ENCODE results near the gene ACSF3.

ACSF3 gene

GRCh38 chr16:89095491-89095951 is 1.9 kb downstream of the ACSF3 start:
- DNase-seq = no peak

- no peak for DNase-seq
Measured at GRCh38 chr16:89096042-89096717, 2.5 kb downstream of the ACSF3 start.

- no peak for DNase-seq
Measured at GRCh38 chr16:89096768-89097391, 3.2 kb downstream of the ACSF3 start.

- DNase-seq = no peak
Measured at GRCh38 chr16:89097392-89097772, 3.7 kb downstream of the ACSF3 start.

GRCh38 chr16:89098767-89099430 is 5.2 kb downstream of the ACSF3 start:
- DNase-seq = no peak

- DNase-seq = no peak
Measured at GRCh38 chr16:89099905-89100304, 6.3 kb downstream of the ACSF3 start.

GRCh38 chr16:89100601-89101302 is 7.1 kb downstream of the ACSF3 start:
- no peak for DNase-seq

- DNase-seq = no peak
Measured at GRCh38 chr16:89101303-89102040, 7.8 kb downstream of the ACSF3 start.

- no peak for DNase-seq
Measured at GRCh38 chr16:89102041-89102471, 8.4 kb downstream of the ACSF3 start.

GRCh38 chr16:89102481-89103073 is 8.9 kb downstream of the ACSF3 start:
- DNase-seq = no peak

- no peak for DNase-seq
Measured at GRCh38 chr16:89103156-89103555, 9.5 kb downstream of the ACSF3 start.

- DNase-seq = no peak
Measured at GRCh38 chr16:89103781-89104180, 10.1 kb downstream of the ACSF3 start.

GRCh38 chr16:89104303-89104702 is 10.7 kb downstream of the ACSF3 start:
- DNase-seq = no peak

GRCh38 chr16:89104930-89105571 is 11.4 kb downstream of the ACSF3 start:
- DNase-seq = no peak

GRCh38 chr16:89105599-89106151 is 12.0 kb downstream of the ACSF3 start:
- no peak for DNase-seq

- peak in 1 of 14 donors; percentile 71 for DNase-seq
Measured at GRCh38 chr16:89106533-89107202, 13.0 kb downstream of the ACSF3 start.

- no peak for DNase-seq
Measured at GRCh38 chr16:89107203-89107582, 13.5 kb downstream of the ACSF3 start.

GRCh38 chr16:89108416-89108815 is 14.8 kb downstream of the ACSF3 start:
- DNase-seq = no peak

- no peak for DNase-seq
Measured at GRCh38 chr16:89110641-89111040, 17.0 kb downstream of the ACSF3 start.

GRCh38 chr16:89111263-89111662 is 17.6 kb downstream of the ACSF3 start:
- no peak for DNase-seq
